Hematopoietic multipotent progenitor cell treated with erythropoietin and hydrocortisone succinate and interleukin-3 and kit ligand, for 17 days (in vitro differentiated cells): ENCODE data around the gene HIF3A.

ENCODE experiments used
- DNase-seq: peaks from one replicate; pipeline ENCODE4 v3.0.0-alpha.2; 2015; ENCODE audit warnings: low spot score

HIF3A gene

DNA sequence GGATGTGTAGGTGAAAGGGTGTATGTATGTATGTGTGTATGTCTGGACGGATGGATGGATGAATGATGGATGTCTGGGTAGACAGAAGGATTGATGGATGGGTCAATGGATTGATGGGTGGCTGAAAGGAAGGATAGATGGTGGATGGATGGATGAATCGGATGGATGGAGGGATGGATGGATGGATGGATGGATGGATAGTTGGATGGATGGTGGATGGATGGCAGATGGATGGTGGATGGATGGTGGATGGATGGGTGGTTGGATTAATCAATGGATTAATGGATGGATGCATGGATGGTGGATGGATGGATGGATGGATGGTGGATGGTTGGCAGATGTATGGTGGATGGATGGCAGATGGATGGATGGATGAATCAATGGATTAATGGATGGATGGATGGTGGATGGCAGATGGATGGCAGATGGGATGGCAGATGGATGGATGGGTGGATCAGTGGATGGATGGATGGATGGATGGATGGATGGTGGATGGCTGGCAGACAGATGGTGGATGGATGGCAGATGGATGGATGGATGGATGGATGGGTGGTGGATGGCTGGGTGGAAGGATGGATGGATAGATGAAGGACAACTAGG, 33.6 kb downstream of the HIF3A start:
- no peak for DNase-seq

DNA sequence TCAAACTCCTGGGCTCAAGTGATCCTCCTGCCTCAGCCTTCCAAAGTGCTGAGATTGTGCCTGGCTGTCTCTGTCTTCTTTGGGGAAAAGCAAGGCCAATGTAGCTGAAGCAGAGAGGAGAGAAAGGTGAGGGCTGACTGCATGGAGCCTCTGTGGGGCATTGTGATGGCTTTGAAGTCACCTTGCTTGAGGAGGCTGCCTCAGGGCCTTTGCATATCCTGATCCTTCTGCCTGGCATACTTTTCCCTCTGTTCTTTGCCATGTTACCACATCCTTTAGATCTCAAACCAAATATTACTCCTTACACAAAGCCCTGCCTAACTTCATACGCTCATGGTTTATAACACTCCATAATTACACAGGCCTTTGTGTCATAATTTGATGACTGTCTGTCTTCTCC, 40.6 kb downstream of the HIF3A start:
- no peak for DNase-seq

DNA sequence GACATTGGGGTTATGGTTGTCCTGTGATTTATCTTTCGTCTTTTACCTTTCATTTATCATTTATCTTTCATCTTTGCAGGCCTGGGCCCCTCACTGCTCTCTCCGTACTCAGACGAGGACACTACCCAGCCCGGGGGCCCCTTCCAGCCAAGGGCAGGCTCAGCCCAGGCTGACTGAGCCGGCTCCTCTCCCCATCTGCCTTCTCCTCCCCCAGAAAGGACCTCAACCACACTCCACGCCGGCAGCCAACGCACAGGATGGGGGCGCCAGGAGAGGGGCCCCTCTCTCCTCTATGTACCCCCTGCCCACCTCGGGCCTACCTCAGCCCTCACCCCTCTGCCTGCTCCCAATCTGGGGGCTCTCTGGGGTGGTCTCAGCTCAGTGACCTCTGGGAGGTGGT, 42.6 kb downstream of the HIF3A start:
- no peak for DNase-seq

DNA sequence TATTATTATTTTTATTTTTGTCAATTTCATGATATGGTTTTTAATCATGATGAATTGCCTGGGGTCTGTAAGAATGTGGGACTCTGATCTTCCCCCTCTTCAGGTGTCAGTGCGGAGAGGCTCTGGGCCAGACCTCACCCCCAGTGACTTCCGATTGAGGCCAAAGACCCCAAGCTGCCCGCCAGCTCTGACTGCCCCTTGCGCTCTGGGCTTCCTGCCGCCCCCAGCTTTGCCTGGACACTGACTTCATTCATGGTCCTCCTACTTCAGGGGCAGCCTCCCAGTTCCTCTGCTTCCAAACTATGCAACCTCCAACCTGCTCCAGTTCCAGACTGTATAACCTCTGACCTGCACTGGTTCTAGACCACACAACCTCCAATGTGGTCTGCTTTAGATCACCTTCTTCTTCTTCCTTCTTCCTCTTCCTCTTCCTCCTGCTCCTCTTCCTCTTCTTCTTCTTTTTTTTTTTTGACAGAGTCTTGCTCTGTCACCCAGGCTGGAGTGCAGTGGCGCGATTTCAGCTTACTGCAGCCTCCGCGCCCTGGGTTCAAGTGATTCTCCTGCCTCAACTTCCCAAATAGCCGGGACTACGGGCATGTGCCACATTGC, 43.3 kb downstream of the HIF3A start:
- no peak for DNase-seq

DNA sequence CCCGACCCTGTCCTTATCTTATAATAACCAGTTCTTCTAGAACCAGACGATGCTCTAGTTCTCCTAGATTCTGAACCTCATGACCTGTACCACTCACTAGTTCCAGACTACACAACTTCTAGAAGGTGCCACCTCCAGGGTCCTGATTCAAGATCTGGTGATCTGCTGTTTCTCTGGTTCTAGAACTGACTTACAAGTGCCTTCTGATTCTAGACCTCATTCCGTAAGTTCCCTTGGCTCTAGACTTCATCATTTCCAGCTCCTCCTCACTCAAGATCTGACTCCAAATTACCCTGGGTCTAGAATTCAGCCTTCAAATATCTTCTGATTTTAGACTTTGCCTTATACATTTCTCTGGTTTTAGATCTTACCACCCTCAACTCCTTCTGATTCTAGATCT, 45.1 kb downstream of the HIF3A start:
- no peak for DNase-seq

DNA sequence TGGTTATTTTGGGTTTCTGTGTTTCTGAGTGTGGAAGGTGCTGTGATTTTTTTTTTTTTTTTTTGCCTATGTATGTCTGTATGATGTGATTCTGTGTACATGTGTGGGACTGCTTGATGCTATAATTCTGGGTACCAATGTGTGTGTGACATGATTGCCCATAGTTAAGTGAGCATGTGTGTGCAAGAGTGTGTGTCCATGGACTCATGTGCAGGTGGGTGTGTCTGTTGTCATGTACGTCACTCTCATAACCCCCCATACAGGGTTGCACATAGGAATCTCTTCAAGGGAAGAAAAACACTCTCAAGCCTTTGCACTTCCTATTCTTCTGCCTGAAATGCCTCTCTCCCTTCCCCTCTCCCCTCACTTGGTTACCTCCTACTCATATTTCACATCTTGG, 47.5 kb downstream of the HIF3A start:
- DNase-seq = no peak

DNA sequence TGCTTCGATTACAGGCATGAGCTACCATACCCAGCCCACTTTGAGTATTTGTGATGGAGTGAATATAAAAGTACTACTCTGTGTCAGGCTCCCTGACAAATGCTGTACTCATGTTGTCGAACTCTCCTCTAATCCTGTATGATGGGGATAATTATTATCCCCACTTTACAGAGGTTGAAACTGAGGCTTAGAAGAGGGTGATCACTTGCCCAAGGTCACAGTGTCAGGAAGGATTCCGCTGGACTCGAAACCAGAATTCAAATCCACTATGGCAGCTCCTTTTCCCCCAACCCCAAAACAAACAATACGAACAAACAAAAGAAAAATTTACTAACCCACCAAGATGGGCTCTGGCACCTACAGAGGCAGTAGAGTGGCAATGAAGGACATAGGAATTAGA, 48.3 kb downstream of the HIF3A start:
- no peak for DNase-seq

DNA sequence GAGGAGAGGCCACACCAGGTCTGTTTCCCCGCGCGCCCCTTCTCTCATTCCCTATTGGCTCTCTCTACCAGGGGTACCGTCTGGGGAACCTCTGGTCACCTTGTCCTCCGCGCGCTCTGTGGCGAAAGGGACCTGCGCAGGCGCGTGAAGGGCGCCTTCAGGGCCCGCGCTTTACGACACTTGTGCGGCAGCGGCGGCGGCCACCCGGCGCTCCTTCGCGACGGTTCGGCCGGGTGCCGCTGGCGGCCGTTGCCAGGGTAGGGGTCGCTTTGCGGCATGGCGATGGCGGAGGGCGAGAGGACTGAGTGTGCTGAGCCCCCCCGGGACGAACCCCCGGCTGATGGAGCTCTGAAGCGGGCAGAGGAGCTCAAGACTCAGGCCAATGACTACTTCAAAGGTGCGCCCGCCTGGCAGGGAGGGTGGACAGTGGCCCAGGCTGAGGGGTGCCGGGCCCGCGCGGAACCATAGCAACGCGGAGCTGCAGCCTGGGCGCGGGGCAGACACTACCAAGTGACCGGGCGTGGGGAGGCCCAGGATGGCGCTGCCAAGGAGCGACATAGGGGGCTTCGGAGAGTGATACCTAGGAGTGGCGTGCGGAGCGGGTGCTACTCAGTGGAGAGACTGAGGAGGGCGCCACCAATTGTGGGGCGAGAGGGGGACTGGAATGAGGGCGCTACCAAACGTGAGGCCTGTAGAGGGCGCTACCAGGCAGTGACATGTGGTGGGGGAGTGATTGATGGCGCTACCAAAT, 50.2 kb downstream of the HIF3A start, which contains the start of gene PPP5C:
Gene PPP5C, plus strand, starts transcription at position 267 of the 751 bp plus-strand sequence. Its CDS starts 10 bp downstream, at position 277.
- peak; percentile 70 for DNase-seq

DNA sequence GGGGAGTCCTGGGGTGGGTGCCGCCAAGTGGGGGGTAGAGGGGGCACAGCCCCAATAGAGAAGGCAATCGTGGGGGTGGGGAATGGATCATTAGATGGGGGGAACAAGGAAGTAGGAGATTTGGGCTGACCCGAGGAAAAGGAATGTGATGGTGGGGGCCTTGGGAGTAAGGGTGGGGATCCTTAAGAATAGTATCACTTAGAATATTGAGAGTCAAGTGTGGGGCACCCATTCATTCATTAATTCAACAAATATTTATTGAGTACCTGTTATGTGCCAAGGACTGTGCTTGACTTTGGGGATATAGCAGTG, 50.7 kb downstream of the HIF3A start:
- no peak for DNase-seq

DNA sequence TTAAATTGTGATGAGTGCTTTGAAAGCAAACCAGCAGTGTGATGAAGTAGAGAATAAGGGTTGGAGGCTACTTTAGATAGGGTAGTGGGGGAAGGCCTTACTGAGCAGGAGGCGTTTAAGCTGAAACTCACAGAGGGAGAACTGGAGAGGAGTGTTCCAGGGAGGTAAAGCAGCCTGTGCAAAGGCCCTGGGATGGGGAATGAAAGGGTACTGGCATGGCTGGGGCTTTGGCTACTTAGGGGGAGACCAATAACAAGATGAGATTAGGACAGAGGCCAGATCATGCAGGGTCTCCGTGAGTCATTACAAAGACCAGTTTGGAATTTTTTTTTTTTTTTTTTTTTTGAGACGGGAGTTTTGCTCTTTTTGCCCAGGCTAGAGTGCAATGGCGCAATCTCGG, 51.1 kb downstream of the HIF3A start:
- no peak for DNase-seq

DNA sequence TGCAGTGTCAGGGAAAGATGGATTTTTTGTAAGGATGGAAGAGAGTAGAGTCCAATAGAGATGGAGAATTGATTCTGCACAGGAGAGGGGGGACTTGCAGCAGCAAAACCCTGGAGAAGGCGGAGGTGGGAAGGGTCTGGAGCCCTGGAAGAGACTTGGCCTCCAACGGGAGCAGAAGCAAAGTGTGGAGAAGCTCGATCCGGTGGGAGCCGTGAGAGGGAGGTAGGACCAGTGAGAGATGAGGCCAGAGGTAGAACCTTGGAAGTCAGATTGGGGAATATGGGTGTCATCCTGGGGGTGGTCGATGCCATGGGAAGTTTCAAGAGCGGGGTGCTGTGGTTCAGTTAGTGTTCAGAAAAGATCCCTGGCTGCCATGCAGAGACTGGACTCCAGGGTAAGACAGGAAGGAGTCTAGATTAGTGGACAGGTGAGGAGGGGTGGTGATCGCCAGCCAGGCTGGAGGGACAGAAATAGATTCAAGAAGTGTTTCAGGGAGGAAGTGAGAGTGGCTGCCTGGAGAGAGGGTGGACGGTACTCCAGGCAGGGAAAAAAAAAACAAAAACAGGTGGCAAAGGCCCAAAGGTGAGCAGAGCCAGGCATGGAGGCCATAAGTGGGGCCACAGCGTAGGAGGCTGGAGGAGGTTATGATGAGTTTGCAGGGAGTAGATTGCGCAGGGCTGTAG, 52.6 kb downstream of the HIF3A start:
- DNase-seq = no peak

DNA sequence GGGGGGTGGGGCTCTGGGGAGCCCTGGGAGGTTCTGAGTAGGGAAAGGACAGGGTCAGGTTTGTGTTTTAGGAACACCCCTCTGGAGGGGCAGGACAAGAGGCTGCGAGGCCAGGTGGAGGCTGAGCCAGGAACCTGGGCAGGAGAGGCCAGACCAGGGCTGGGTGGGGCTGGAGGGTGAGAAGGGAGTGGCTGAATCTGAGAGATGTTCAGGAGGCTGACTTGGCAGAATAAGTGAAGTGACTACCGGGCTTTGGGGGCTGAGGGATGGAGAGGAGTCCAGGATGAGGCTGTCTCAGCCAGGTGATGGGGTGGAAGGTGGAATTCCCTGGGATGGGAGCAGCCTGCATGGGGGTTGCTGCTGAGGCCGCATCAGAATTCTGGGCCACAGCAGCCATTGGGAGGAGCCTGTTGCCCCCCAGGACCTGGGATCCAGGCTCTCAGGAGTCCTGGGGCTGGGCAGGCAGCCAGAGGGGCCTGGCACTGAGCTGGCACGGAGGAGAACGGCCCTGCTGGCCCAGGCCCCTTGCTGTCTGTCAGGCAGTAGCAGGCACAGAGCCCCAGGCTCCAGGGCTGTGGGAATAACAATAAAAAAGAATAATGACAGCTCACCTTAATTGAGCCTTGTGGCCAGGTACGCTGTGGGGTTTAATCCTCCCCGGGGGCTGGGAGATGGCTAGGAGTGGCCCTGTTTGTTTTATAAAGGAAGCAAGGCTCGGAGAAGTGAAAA, 53.4 kb downstream of the HIF3A start:
- DNase-seq = no peak

DNA sequence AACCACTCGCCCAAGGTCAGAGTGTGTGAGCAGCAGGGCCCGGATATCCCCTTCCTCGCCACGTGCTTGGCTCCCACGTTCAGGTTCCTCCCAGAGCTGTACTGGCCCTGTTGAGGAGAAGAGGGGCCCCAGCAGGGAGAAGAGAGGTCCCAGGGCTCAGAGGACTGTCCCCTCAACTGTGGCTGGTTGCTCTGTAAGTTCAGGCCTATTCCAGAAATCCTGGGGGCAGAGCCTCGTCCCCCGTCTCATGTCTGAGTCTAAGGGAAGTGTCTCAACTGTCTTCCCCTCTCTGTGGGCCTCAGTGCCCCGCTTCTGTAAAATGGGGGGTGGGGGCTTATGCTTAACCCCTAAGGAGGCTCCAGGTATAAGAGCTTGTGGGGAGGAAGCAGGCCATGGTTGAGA, 53.9 kb downstream of the HIF3A start:
- DNase-seq = no peak

DNA sequence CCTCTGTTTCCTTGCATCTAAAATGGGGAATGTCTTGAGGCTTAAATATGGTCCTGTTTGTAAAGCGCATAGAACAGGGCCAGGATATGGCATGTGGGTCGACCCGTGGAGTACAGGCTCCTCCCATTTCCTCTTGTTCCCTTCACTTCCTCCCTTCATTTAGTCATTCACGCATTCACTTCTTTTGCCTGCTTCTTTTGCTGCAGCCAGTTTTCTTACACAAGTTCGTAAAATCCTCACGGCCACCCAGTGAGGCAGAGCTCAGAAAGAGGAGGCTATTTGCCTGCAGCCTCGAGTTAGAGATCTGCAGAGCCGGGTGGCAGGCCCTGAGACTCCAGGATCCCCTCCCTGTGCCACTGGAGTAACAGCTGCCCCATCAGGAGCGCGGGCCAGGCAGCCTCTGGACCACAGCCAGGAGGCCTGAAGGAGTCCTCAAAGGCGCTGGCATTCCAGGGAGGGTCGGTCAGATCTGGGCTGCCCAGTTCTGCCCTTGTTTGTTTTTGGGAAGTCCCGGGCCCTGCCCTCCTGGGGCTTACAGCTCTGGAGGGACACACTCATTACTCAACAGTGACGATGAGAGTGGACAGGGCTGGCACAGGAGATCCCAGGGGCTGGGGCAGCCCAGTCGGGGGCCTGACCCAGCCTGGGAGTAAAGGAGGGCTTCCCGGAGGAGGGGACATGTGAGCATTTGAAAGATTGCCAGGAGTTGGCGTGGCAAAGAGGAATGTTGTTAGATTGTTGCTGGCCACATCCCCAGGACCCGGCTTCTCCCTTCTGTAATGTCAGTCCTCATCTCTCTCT, 54.6 kb downstream of the HIF3A start:
- DNase-seq = no peak

DNA sequence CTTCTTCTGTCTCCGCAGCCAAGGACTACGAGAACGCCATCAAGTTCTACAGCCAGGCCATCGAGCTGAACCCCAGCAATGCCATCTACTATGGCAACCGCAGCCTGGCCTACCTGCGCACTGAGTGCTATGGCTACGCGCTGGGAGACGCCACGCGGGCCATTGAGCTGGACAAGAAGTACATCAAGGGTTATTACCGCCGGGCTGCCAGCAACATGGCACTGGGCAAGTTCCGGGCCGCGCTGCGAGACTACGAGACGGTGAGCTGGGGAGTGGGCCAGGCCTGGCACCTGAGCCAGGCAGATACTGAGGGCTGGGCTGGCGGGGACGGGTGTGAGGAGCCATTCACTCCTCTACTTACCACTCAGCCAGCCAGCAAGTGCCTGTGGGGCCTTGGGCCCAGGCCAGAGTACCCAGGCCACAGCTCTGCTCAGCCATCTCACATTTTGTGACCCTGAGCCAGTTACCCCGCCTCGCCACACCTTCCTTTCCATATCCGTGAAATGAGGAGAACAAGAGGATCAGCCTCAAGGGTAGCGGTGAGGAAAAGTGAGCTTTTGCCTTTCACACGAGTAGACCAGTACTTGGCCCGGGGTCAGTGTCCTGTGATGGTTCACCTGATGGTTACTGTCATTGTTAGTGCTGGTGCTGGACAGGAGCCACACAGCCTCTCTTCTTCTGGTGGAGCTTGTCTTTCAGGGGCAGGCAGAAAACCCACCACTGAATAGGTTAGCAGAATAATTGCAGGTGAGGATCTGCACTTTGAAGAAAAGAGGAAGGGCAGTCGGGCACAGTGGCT, 57.1 kb downstream of the HIF3A start:
- DNase-seq = no peak

DNA sequence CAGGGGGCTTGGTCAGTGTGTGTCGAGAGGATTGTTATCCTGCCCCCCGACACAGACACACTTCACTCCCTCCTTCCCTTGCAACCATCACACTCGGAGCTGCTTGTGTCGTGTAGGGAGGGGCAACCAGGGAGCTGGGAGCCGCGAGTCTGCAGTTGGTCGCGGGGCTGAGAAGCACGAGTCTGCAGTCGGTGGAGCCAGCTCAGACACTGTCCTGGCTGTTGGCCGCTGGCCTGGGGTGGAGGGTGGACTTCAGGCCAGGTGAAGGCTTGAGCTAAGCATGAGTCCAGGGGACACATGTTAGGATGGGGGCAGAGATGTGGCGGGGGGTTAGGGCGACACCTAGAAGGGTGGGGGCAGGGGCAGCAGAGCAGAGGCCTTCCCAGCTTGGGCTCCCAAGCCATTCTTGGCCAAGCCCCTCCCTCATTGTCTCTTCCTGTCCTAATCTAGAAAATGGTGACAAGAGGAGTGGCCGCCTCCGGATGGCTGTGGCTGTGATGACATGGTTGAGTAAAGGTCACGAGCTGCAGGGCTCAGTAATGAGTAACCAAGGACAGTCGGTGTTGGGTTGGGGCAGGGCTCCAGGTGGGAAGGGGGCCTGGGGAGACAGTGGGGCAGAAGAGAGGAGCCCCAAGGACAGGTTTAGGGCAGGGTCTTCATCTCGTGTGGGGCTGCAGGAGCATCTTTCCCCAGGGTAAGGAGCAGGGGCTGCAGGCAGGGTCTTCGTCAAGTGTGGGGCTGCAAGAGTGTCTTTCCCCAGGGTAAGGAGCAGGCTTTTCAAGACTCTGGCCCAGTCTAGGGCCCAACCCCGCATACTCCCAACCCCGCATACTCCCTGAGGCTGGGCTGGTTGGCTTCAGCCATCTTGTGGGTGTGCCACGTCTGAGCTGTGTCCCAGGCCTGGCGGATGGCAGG, 58.6 kb downstream of the HIF3A start:
- no peak for DNase-seq

DNA sequence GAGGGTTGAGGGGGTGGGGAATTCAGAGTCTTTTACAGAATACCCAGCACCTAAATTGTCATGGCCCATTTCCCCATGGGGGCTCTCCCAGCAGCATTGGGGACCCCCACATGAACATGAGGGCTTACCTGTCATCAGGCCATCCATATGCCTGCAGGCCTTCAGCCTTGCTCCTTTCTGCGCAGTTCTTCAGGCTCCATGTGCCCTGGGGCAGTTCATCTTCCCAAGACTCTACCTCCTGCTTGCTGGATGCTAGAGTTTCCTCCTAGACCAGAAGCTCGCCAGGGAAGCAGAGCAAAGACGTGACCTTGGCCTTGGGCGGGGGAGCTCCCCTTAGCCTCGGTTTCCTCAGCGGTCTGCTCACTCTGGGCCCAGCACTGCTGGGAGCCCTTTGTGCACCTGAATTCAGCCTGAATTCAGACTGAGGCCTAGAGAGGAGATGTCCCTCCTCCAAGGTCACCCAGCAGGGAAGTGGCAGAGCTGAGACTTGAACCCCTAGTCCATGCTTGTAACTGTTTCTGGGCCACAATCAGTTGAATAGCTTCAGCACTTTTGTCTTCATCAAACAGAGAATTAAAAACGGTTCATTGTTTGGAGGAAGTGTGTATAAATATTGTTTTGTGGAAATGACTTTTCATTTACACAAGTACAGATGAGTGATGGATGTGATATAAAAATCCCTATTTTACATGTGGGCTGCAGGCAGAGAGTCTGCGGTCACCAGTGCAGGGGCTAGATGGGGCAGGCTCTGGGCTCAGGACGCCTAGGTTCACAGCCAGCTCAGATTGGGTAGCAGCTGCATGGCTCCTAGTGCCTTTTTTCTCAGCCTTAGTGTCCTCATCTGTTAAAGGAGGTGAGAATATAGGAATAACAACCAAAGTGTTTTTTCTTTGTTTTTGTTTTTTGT, 59.6 kb downstream of the HIF3A start:
- DNase-seq = no peak

DNA sequence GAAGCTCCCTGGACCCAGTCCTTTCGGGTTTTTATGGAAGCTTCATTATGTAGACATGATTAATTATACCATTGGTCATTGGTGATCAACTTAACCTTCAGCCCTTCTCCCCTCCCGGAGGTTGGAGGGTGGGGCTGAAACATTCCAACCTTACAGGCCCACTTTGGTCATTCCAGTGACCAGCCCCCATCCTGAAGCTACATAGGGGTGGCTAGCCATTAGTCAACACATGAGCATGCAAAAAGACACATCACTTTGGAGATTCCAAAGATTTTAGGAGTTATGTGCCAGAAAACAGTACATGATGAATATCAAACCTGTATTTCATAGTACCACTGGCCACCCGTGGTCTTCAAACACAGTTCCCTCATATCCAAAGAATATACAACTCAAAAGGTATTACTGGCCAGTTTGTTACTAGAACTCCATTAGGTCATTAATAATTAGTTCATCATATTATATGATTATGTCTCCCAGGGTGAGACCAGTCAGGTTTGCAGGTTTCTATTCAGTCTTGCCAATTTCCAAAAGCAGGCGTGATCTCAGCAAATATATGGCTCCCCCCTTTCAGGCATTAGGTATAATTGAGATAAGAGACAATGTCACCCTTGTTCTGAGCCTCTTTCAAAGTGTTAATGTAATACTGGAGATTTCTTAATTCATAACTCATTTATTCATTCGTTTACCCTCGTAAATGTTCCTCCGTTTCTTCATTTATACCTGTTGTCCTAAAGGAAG, 61.2 kb downstream of the HIF3A start:
- DNase-seq = no peak
